ENCODE data around the gene SERPINE2.

SERPINE2 gene

DNA sequence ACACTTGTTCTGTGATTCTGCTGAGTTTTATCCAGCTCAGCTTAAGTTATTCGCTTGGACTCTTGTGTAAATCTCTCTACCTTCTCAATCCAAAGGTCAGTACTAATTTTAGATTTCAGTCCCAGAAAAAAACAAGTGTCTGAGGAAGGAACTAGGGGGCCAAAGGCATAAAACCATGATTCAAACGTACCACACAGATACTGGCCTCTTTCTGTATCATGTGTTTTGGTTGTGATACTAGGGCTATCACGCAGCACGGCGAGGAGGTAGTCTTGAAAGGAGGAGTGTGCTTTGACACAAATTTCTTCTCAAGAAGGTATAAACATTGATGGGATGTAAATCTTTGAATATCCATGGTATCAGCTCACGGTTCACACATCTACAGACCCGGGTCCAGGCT is 8.3 kb downstream of the SERPINE2 start:
- no peak overlapping the region for H3K27ac ChIP-seq (ENCODE audit: low read depth, low read length)
- no peak overlapping the region for H3K4me3 ChIP-seq (ENCODE audit: low read length)
- no peaks in the 10 kb centered on the region; the same call in 1 of the 2 replicates for H3K9me2 ChIP-seq (replicated peaks; ENCODE audit: control insufficient read depth, low read length)
- H3K79me2 ChIP-seq (ENCODE audit: control insufficient read depth, low read length) = no peaks in the 10 kb centered on the region
- no peaks in the 10 kb centered on the region for H3K9me3 ChIP-seq (ENCODE audit: control insufficient read depth, insufficient read depth, low read length)
- no peaks in the 10 kb centered on the region for H3K36me3 ChIP-seq (ENCODE audit: control insufficient read depth, low read length)
- H3K4me2 ChIP-seq (ENCODE audit: low read length) = no peak overlapping the region
- no peak for TF ChIP-seq EZH2phosphoT487 (IDR thresholded peaks at IDR 0.05; ENCODE audit: borderline replicate concordance, low read length)
- TF ChIP-seq, protein P1, sequence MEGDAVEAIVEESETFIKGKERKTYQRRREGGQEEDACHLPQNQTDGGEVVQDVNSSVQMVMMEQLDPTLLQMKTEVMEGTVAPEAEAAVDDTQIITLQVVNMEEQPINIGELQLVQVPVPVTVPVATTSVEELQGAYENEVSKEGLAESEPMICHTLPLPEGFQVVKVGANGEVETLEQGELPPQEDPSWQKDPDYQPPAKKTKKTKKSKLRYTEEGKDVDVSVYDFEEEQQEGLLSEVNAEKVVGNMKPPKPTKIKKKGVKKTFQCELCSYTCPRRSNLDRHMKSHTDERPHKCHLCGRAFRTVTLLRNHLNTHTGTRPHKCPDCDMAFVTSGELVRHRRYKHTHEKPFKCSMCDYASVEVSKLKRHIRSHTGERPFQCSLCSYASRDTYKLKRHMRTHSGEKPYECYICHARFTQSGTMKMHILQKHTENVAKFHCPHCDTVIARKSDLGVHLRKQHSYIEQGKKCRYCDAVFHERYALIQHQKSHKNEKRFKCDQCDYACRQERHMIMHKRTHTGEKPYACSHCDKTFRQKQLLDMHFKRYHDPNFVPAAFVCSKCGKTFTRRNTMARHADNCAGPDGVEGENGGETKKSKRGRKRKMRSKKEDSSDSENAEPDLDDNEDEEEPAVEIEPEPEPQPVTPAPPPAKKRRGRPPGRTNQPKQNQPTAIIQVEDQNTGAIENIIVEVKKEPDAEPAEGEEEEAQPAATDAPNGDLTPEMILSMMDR (IDR thresholded peaks at IDR 0.05; ENCODE audit: low read depth, low read length, poor library complexity, severe bottlenecking) = no peak
- H4K20me1 ChIP-seq (ENCODE audit: control insufficient read depth, insufficient read depth, low read depth, low read length) = no peaks in the 10 kb centered on the region
- H3F3A ChIP-seq (ENCODE audit: control insufficient read depth, insufficient read depth) = no peaks in the 10 kb centered on the region
- peaks cover 22% of the 10 kb centered on the region for H3K27me3 ChIP-seq (ENCODE audit: control insufficient read depth, low read length)
- peaks cover 10% of the 10 kb centered on the region for H3K4me1 ChIP-seq (ENCODE audit: control insufficient read depth, low read length)

- H3K9me3 ChIP-seq (ENCODE audit: control insufficient read depth, insufficient read depth, low read length) = no peaks in the 10 kb centered on the region
- H3K36me3 ChIP-seq (ENCODE audit: control insufficient read depth, low read length) = no peaks in the 10 kb centered on the region
- H4K20me1 ChIP-seq (ENCODE audit: control insufficient read depth, insufficient read depth, low read depth, low read length) = no peaks in the 10 kb centered on the region
- peaks cover 16% of the 10 kb centered on the region for H3K4me1 ChIP-seq (ENCODE audit: control insufficient read depth, low read length)
- no peak overlapping the region for H3K4me2 ChIP-seq (ENCODE audit: low read length)
- no peaks in the 10 kb centered on the region for H3F3A ChIP-seq (ENCODE audit: control insufficient read depth, insufficient read depth)
- H3K27me3 ChIP-seq (ENCODE audit: control insufficient read depth, low read length) = peaks cover 22% of the 10 kb centered on the region
- no peaks in the 10 kb centered on the region for H3K79me2 ChIP-seq (ENCODE audit: control insufficient read depth, low read length)
- TF ChIP-seq, protein P1 (IDR thresholded peaks at IDR 0.05; ENCODE audit: low read depth, low read length, poor library complexity, severe bottlenecking) = no peak
- no peak for TF ChIP-seq EZH2phosphoT487 (IDR thresholded peaks at IDR 0.05; ENCODE audit: borderline replicate concordance, low read length)
- no peaks in the 10 kb centered on the region; the same call in 1 of the 2 replicates for H3K9me2 ChIP-seq (replicated peaks; ENCODE audit: control insufficient read depth, low read length)
- H3K27ac ChIP-seq (ENCODE audit: low read depth, low read length) = no peak overlapping the region
- no peak overlapping the region for H3K4me3 ChIP-seq (ENCODE audit: low read length)
Measured at GRCh38 chr2:224029876-224030275, 9.2 kb downstream of the SERPINE2 start.

GRCh38 chr2:224027931-224028330 is 11.2 kb downstream of the SERPINE2 start:
- Histone ChIP-seq H3K4me3 (ENCODE audit: low read length) (no peak overlapping the region), H3K4me2 (ENCODE audit: low read length) (no peak overlapping the region), H3K27ac (ENCODE audit: low read depth, low read length) (no peak overlapping the region), H3K9me2 (replicated peaks; ENCODE audit: control insufficient read depth, low read length) (no peaks in the 10 kb centered on the region; the same call in 1 of the 2 replicates), H3F3A (ENCODE audit: control insufficient read depth, insufficient read depth) (no peaks in the 10 kb centered on the region), H3K4me1 (ENCODE audit: control insufficient read depth, low read length) (peaks cover 16% of the 10 kb centered on the region), H3K9me3 (ENCODE audit: control insufficient read depth, insufficient read depth, low read length) (no peaks in the 10 kb centered on the region), H3K27me3 (ENCODE audit: control insufficient read depth, low read length) (peaks cover 24% of the 10 kb centered on the region), H3K79me2 (ENCODE audit: control insufficient read depth, low read length) (no peaks in the 10 kb centered on the region), H4K20me1 (ENCODE audit: control insufficient read depth, insufficient read depth, low read depth, low read length) (no peaks in the 10 kb centered on the region), H3K36me3 (ENCODE audit: control insufficient read depth, low read length) (no peaks in the 10 kb centered on the region)
- TF ChIP-seq EZH2phosphoT487 (IDR thresholded peaks at IDR 0.05; ENCODE audit: borderline replicate concordance, low read length) = no peak
- TF ChIP-seq, protein P1 (IDR thresholded peaks at IDR 0.05; ENCODE audit: low read depth, low read length, poor library complexity, severe bottlenecking) = no peak
